A673 (cell line): ENCODE data around the gene ARHGAP26. TPM values are rescaled to one million over a fixed set of nuclear protein-coding genes. Genes with fewer than 3 reads are reported as not detected.

Experiments used
- BruUV-seq: library from RNA; stranded (reverse); fragments of 400-500 nt; replicated peaks from 2 replicates; lab custom pipeline; 2021; lab: Mats Ljungman, UMichigan
- CTCF ChIA-PET: fragments of 300-600 bp; sonication (Branson Sonifier 250); formaldehyde crosslinking; loops from one replicate; lab custom pipeline; 2022; ENCODE audit warnings: antibody characterized with exemption; lab: Charles Lee
- POLR2A ChIA-PET: fragments of 300-600 bp; sonication (Branson Sonifier 250); formaldehyde crosslinking; loops from one replicate; lab custom pipeline; 2022; ENCODE audit warnings: antibody characterized with exemption; ENCODE audit not compliant: low non-redundant PET; lab: Charles Lee
- DNase-seq: peaks from one replicate; pipeline ENCODE4 v3.0.0-alpha.2; 2015; ENCODE audit warnings: low spot score
- H3K27ac ChIP-seq: fragments of 200-600 bp; sonication (generic); 2 replicates; pipeline ENCODE4 v1.5.1; 2016; ENCODE audit warnings: mixed run types, low read depth, mild to moderate bottlenecking, mixed read lengths, antibody characterized with exemption, low read length; ENCODE audit not compliant: poor library complexity, severe bottlenecking
- H3K27me3 ChIP-seq: fragments of 200-600 bp; sonication (generic); replicated peaks from 2 replicates; pipeline ENCODE4 v1.6.1; 2017; ENCODE audit warnings: mixed run types, low read depth, mild to moderate bottlenecking, mixed read lengths, antibody characterized with exemption, low read length; ENCODE audit not compliant: insufficient read depth, poor library complexity
- H3K36me3 ChIP-seq: fragments of 200-600 bp; sonication (generic); 2 replicates; pipeline ENCODE4 v1.6.1; 2016; ENCODE audit warnings: mixed run types, mild to moderate bottlenecking, mixed read lengths, antibody characterized with exemption, low read length; ENCODE audit not compliant: insufficient read depth, poor library complexity, severe bottlenecking
- H3K4me1 ChIP-seq: fragments of 200-600 bp; sonication (generic); 2 replicates; pipeline ENCODE4 v1.6.1; 2017; ENCODE audit warnings: mixed run types, mild to moderate bottlenecking, mixed read lengths, antibody characterized with exemption, low read length; ENCODE audit not compliant: insufficient read depth, poor library complexity, severe bottlenecking
- H3K4me3 ChIP-seq: fragments of 200-600 bp; sonication (generic); 2 replicates; pipeline ENCODE4 v1.5.1; 2016; ENCODE audit warnings: low read depth, mixed run types, mild to moderate bottlenecking, mixed read lengths, low read length; ENCODE audit not compliant: poor library complexity, severe bottlenecking
- H3K9me3 ChIP-seq: fragments of 200-600 bp; sonication (generic); 2 replicates; pipeline ENCODE4 v1.6.1; 2016; ENCODE audit warnings: mixed run types, low read depth, mild to moderate bottlenecking, mixed read lengths, antibody characterized with exemption, low read length; ENCODE audit not compliant: poor library complexity, severe bottlenecking
- EZH2 ChIP-seq: fragments of 200-600 bp; sonication (generic); IDR thresholded peaks from 2 replicates; pipeline ENCODE4 v1.6.1; 2017; ENCODE audit warnings: borderline replicate concordance, low read depth, mild to moderate bottlenecking, mixed read lengths, antibody characterized with exemption, low read length; ENCODE audit not compliant: poor library complexity, severe bottlenecking
- intact Hi-C: fragments of 100-400 bp; cut with micrococcal nuclease; formaldehyde crosslinking; loops from one replicate; pipeline ENCODE4 v1.10.0; 2022; ENCODE audit not compliant: unreplicated experiment
- total RNA-seq: library from RNA; stranded (reverse); gene quantifications from 2 replicates; pipeline ENCODE4 v1.2.3, GENCODE V29; 2021
- TF ChIP-seq, protein P1 (sequence below): fragments of 300-800, 200-600 bp; sonication (generic); conservative IDR thresholded peaks from 2 replicates; pipeline ENCODE4 v1.5.1; 2017; ENCODE audit warnings: low read depth, mild to moderate bottlenecking, antibody characterized with exemption, low read length, moderate library complexity, mixed read lengths

Gene ARHGAP26
- total RNA-seq, 1 experiment from 2014 or later = 25.5 TPM

DNA sequence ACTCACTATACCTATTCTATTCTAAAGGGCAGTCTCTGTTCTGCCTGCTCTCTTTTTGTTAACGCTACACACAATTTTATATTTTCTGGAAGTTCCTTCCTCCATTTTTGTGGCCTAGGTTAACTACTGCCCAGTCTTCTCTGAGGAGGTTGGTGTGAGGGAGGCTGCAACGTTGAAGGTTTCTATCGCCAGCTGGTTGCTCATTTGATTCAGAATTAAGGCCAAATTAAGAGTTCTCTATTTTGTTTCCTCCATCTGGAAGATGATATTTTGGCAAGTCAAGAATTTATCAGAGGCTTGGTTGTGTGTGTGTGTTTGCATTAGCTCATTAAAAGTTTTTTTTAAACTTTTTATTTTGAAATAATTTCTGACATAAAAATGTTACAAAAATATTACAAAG, 175.1 kb downstream of the ARHGAP26 start:
- no TSS peak for BruUV-seq
- TF ChIP-seq, protein P1, sequence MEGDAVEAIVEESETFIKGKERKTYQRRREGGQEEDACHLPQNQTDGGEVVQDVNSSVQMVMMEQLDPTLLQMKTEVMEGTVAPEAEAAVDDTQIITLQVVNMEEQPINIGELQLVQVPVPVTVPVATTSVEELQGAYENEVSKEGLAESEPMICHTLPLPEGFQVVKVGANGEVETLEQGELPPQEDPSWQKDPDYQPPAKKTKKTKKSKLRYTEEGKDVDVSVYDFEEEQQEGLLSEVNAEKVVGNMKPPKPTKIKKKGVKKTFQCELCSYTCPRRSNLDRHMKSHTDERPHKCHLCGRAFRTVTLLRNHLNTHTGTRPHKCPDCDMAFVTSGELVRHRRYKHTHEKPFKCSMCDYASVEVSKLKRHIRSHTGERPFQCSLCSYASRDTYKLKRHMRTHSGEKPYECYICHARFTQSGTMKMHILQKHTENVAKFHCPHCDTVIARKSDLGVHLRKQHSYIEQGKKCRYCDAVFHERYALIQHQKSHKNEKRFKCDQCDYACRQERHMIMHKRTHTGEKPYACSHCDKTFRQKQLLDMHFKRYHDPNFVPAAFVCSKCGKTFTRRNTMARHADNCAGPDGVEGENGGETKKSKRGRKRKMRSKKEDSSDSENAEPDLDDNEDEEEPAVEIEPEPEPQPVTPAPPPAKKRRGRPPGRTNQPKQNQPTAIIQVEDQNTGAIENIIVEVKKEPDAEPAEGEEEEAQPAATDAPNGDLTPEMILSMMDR = no peak
- intact Hi-C loops = no loop called here
- H3K36me3 ChIP-seq = no peaks in the 10 kb centered on the region
- no peak overlapping the region for H3K27ac ChIP-seq
- ChIA-PET POLR2A (interaction anchor here (0.6 kb wide), 1 partner anchor 319 kb away, joined by 3 read pairs; no protein-coding TSS in a partner anchor), CTCF (no interaction called here)
- H3K27me3 ChIP-seq = no peaks in the 10 kb centered on the region
- no peaks in the 10 kb centered on the region for H3K4me1 ChIP-seq
- no peaks in the 10 kb centered on the region for H3K9me3 ChIP-seq
- no peak for DNase-seq
- no peak overlapping the region for H3K4me3 ChIP-seq

DNA sequence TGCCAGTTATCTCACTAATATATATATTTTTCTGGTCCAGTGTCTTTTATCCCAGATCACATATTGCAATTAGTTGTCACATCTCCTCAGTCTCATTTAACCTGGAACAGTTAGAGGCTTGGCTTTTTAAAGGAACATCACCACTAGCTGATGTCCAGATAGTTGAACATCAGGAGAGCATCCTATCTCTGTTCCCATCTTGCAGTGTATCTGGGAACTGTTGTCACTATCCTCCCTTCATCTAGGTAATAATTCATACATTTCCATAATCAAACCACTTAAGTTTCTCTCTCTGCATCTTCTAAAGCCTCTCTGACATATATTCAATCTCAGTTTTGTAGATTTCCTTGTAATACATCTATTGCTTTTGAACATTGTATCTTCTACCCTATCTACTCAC, 175.7 kb downstream of the ARHGAP26 start:
- ChIA-PET POLR2A (no interaction called here), CTCF (no interaction called here)
- intact Hi-C loops = no loop called here
- Histone ChIP-seq H3K4me3 (no peak overlapping the region), H3K36me3 (no peaks in the 10 kb centered on the region), H3K27me3 (no peaks in the 10 kb centered on the region), H3K4me1 (no peaks in the 10 kb centered on the region), H3K27ac (no peak overlapping the region), H3K9me3 (no peaks in the 10 kb centered on the region)
- BruUV-seq = no TSS peak
- DNase-seq = no peak
- TF ChIP-seq, protein P1 = no peak
- no peak for TF ChIP-seq EZH2

DNA sequence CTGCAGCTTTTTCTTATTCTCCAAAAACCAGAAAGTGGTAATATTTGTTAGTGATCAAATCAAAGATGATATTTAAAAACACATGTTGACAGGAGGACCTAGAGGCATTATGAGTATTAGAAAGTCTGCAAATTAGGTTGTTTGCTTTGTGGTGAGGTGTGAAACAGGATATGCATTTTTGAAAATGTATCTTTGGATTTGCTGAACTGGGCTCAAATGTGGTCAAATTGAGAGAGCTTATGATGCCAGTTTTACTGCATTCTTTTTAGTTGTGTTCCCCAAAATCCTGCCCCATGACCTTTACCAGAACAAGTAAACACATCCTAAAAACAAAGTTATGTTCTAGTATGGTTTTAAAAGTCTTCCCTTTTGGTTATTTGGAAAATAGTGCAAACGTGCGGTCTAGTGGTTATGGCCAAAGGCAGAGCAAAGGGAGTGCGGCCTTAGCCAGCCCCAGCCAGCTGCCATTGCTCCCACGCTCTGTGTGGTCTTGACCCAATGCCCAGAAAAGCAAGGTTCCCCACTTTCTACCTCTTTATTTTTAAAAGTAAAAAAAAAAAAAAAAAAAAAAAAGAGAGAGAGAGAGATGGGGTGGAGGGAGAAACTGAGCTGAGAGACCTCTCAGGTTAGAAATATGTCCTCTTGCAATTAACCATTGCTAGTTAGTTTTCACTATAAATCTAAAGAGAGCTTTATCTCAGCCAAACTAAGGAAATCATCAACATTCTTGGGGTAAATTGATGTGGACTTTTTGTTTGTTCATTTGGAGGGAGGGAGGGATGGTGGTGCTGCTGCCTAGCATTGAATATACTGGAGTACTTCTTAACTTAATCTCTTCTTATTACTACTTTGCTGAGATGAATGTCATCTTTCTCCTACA, 176.6 kb downstream of the ARHGAP26 start:
- no peak overlapping the region for H3K4me3 ChIP-seq
- no peaks in the 10 kb centered on the region for H3K27me3 ChIP-seq
- CTCF ChIA-PET = interaction anchor here (0.6 kb wide), 3 partner anchors 59 to 1068 kb away, joined by 3 to 12 read pairs (median 4); no protein-coding TSS in a partner anchor
- POLR2A ChIA-PET = no interaction called here
- H3K27ac ChIP-seq = no peak overlapping the region
- H3K36me3 ChIP-seq = no peaks in the 10 kb centered on the region
- no peak for TF ChIP-seq EZH2
- TF ChIP-seq, protein P1 = no peak
- BruUV-seq = no TSS peak
- no peaks in the 10 kb centered on the region for H3K4me1 ChIP-seq
- no peak for DNase-seq
- intact Hi-C loops = no loop called here
- no peaks in the 10 kb centered on the region for H3K9me3 ChIP-seq
